ENCODE measurements around the gene SMAD7.

The SMAD7 gene

DNA sequence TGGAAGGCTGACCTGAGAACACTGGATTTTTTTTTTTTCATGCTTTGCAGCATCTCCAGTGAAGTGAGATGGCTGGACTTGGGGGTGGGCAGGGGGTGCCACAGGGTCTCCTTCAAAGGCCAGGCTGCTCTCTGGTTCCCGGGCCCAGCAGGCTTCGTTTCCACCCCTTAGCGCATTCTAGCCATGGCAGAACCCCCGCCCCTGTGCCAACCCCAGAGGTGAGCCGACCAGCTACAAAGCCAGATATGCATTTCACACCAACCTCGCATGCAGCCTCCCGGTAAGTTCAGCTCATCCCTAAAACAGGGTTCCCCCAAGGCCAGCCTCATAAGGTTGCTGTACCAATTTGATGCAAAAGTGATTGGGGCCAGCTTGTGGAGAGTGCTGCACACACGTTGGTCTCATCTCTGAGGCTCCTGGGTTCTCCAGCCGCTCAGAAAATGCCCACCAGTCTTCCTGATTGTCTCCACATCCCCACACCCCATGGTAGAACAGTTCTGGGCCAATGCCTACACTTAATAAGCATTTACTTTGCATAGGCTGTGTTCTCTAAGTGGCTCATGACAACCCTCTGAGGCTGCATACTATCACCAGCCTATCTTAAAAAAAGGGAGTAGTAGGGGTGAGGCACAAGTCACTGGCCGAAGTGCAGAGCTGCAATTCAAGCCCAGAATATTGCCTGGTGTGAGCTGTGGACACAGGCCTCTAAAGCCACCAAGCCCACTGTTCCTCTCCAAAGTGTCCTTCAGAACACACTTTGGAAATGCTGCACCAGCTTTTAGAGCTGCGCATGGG is 23.3 kb downstream of the SMAD7 start:
- TF ChIP-seq, protein P1, sequence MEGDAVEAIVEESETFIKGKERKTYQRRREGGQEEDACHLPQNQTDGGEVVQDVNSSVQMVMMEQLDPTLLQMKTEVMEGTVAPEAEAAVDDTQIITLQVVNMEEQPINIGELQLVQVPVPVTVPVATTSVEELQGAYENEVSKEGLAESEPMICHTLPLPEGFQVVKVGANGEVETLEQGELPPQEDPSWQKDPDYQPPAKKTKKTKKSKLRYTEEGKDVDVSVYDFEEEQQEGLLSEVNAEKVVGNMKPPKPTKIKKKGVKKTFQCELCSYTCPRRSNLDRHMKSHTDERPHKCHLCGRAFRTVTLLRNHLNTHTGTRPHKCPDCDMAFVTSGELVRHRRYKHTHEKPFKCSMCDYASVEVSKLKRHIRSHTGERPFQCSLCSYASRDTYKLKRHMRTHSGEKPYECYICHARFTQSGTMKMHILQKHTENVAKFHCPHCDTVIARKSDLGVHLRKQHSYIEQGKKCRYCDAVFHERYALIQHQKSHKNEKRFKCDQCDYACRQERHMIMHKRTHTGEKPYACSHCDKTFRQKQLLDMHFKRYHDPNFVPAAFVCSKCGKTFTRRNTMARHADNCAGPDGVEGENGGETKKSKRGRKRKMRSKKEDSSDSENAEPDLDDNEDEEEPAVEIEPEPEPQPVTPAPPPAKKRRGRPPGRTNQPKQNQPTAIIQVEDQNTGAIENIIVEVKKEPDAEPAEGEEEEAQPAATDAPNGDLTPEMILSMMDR (IDR thresholded peaks at IDR 0.05) = no peak

DNA sequence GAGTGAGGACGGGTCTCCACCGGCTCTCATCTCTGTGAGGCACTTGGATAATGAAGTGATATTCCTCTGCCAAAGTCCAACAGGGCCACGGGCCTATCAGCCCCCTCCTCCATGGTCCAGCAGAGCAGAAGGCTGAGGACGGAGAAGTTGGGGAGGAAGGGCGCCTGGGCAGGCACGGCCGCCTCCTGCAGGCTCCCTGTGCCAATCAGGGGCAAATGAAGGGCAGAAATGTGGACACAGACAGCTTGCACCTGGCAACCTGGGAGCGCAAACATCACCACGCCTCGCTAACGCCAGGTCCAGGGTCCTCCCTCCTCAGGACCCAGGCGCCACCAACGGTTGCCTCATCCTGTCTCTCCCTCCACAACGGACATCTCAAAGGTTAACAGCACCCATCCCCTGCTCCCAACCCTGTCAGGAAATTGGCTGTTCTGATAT is 24.3 kb downstream of the SMAD7 start:
- TF ChIP-seq, protein P1 (IDR thresholded peaks at IDR 0.05) = no peak

DNA sequence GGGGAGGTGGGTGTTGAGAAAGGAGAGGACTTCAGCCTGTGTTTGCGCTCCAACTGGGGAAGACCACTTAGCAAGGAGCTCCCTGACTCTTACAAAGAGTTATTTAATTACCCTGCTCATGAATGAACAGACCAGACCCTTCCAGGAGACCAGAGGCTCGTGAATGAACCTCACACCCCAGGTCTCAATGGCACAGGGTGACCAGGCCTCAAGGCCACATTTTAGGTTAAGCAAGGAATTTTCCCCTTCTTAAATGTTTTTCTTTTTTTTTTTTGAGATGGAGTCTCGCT is 25.3 kb downstream of the SMAD7 start:
- TF ChIP-seq, protein P1 (IDR thresholded peaks at IDR 0.05) = no peak

DNA sequence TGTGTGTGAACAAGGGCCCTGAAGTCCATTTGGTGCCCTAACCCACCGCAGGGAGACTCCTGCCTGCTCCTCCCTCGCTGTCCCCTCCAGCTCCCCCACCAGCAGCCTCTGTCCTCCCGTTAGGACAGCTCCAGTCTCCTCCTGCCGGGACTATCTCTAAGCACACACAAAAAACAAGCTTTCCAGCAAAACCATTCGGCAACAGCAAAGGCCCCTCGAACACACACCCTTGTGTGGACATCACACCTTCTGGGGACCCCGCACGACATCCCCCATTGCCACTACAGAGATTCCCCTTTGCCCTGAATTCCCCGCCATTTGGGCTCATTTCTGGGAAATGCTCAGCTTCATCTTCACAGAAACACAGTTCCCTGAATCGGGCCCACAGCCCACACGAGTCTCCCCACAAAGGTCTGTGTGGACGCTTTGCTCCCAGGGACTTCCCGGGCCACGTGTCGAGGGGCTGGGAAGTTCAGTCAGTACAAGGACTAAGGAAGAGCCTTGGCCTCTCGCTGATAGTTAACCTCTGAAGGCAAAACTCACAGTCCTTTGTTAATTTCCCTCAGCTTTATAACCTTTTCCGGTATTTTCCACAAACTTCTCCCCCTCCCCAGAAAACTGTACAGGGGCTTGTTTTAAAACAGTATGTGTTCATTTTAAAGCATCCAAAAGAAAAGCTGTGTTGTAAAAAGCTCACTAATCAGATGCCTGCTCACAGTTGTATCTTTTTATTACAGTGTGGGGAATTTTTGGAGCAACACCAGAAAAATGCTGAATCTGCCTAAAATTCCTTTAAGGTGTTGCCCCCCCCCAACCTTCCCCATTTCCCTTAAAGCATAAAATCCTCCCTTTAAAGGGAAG is 25.9 kb downstream of the SMAD7 start:
- TF ChIP-seq, protein P1 (IDR thresholded peaks at IDR 0.05) = no peak

DNA sequence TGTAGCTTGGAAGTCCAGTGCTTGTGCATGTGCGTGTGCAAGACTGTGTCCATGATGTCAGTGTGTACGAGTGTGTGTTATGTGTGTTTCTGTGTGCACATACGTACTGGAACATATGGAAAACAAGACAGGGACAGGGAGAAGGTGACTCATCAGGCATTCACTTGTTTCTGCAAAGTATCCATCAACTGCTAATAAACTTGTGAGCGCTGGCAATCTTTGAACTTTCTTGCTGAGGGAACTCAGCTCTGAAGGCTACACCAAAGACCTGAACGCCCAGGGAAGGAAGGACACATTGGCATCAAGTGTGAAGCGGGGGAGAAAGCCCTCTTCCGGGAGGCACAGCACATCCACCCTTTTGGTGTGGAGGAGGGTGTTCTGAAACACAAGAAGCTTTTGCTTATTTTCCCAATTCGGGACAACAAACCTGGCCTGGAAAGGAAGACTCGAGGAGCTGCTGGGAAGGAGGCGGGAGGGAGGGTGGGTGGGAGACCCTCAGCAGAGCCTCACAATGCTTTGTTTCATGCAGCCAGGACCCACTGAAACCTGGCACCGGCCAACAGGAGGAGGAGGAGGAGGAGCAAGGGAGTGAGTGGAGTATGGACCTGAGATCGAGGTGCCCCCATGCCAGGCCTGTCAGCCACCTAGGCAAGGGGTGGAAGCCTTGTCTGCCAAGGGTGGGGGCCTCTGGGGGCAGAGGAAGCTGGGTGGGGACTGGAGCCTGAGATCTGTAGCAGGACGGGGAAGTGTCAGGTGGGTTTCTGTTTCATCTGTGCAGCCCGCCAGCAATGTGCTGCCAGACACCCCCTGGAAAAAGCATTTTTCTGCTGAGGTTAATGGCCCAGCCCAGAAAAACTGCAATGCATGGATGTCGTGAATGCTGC is 26.8 kb downstream of the SMAD7 start:
- TF ChIP-seq, protein P1 (IDR thresholded peaks at IDR 0.05) = no peak

DNA sequence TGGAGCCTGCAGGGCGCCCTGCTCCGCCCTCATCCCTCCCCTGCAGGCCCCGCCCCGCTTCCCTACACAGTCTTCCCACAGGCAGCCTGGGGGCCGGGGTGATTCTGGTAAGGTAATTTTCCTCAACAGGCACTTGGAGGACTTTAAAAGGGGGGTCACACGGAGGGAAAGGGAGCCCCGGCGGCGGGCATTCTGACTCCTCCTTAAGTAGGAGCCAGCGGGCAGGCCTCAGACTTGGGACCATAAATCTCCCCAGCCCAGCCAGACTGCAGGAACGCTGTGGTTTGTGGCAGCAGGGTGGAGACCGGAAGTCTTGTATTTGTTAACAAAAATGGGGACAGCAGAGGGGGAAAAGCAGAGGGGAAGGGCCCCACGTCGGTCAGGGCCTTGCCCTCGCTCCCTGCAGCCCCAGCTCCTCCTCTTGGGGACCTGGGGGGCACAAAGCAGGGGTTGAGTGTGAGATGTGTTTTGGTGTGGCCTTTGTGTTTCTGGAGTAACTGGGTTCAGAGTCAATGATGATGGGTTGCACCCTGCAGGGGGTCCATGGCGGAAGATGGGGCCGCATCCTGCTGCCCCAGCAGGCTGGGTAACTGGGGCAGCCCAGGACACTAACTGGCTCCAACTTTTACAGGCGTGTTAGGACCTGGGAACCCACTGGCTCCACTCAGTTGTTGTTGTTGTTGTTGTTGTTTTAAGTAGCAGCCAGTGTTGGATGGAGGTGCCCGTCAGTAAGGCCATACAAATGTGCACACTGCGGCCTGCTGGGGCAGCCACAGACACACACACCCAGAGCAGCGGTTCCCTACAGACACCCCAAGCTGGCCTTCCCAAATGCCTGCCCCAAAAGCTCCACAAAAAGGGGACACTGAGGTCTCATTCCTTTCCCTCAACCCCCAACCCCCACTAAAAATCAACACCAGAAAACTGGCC is 27.7 kb downstream of the SMAD7 start:
- TF ChIP-seq, protein P1 (IDR thresholded peaks at IDR 0.05) = no peak
